Colonic mucosa (tissue), 4 donors: Measurements from ENCODE around the gene PDE9A. TPM values are rescaled to one million over a fixed set of nuclear protein-coding genes. Genes with fewer than 3 reads are reported as not detected.

ENCODE experiments used
- DNase-seq: peaks from one replicate; pipeline ENCODE4 v3.0.0-alpha.2; 2020
- H3K27ac ChIP-seq: fragments of 200-600 bp; one replicate; pipeline ENCODE4 v1.8.0; 2021
- H3K27me3 ChIP-seq: fragments of 200-600 bp; one replicate; pipeline ENCODE4 v1.8.0; 2021
- H3K36me3 ChIP-seq: fragments of 200-600 bp; one replicate; pipeline ENCODE4 v1.8.0; 2021
- H3K4me1 ChIP-seq: fragments of 200-600 bp; one replicate; pipeline ENCODE4 v1.8.0; 2021; ENCODE audit warnings: mild to moderate bottlenecking
- H3K4me3 ChIP-seq: fragments of 200-600 bp; one replicate; pipeline ENCODE4 v1.8.0; 2021
- H3K9ac ChIP-seq, 2 donors: one replicate each; pipeline ENCODE4 v1.7.0; 2013; ENCODE audit warnings: control low read depth in 2 of 2, low read depth in 2 of 2, low read length in 2 of 2
- H3K9me3 ChIP-seq: fragments of 200-600 bp; one replicate; pipeline ENCODE4 v1.8.0; 2021
- CTCF ChIP-seq: fragments of 200-600 bp; IDR thresholded peaks from one replicate; pipeline ENCODE4 v1.8.0; 2022; ENCODE audit warnings: antibody characterized with exemption, mild to moderate bottlenecking
- intact Hi-C: fragments of 100-400 bp; cut with DNase I; formaldehyde crosslinking; loops from one replicate; pipeline ENCODE4 v1.14.1; 2022
- total RNA-seq, 2 donors: library from RNA; stranded (reverse); fragmentation: NEBNext Ultra II Directional in 1 of 2; extraction: Animal tissue kit (Norgen Biotek cat#: 25700) in 1 of 2; gene quantifications; one replicate each; pipeline ENCODE4 v1.2.1, GENCODE V29; 2021
- donor health status: healthy.
- donor health status: DM: no; HTN: no; CAD: no.
- donor health status: DM: no; HTN: no; CAD: no.

The PDE9A gene
- total RNA-seq, 2 donors from 2014 or later = 37.5 to 56.0 TPM

- no peak for DNase-seq
- Histone ChIP-seq H3K27me3 (no peaks in the 10 kb centered on the region), H3K36me3 (no peaks in the 10 kb centered on the region), H3K27ac (no peak overlapping the region), H3K9me3 (no peaks in the 10 kb centered on the region), H3K4me3 (no peak overlapping the region), H3K9ac (no peak overlapping the region), H3K4me1 (no peaks in the 10 kb centered on the region)
- intact Hi-C loops = no loop called here
- no peak for TF ChIP-seq CTCF
Observed at GRCh38 chr21:42633858-42634257, 19.6 kb upstream of the PDE9A start.

GRCh38 chr21:42635848-42636519, 17.4 kb upstream of the PDE9A start:
- Histone ChIP-seq H3K27me3 (no peaks in the 10 kb centered on the region), H3K4me1 (peaks cover 7% of the 10 kb centered on the region), H3K36me3 (no peaks in the 10 kb centered on the region), H3K4me3 (no peak overlapping the region), H3K27ac (no peak overlapping the region), H3K9ac (no peak overlapping the region), H3K9me3 (no peaks in the 10 kb centered on the region)
- DNase-seq = no peak
- TF ChIP-seq CTCF = no peak
- intact Hi-C loops = no loop called here

- Histone ChIP-seq H3K9me3 (no peaks in the 10 kb centered on the region), H3K9ac (no peak overlapping the region), H3K4me1 (peaks cover 7% of the 10 kb centered on the region), H3K27ac (no peak overlapping the region), H3K4me3 (no peak overlapping the region), H3K27me3 (no peaks in the 10 kb centered on the region), H3K36me3 (no peaks in the 10 kb centered on the region)
- intact Hi-C loops = no loop called here
- no peak for TF ChIP-seq CTCF
- no peak for DNase-seq
Observed at GRCh38 chr21:42636520-42637266, 16.7 kb upstream of the PDE9A start.

- Histone ChIP-seq H3K4me1 (peaks cover 7% of the 10 kb centered on the region), H3K9me3 (no peaks in the 10 kb centered on the region), H3K27me3 (no peaks in the 10 kb centered on the region), H3K36me3 (no peaks in the 10 kb centered on the region), H3K4me3 (no peak overlapping the region), H3K9ac (no peak overlapping the region), H3K27ac (no peak overlapping the region)
- DNase-seq = no peak
- no peak for TF ChIP-seq CTCF
- intact Hi-C loops = no loop called here
Observed at GRCh38 chr21:42637267-42638041, 16.0 kb upstream of the PDE9A start.

- Histone ChIP-seq H3K9me3 (no peaks in the 10 kb centered on the region), H3K27ac (no peak overlapping the region), H3K4me3 (no peak overlapping the region), H3K4me1 (peaks cover 7% of the 10 kb centered on the region), H3K27me3 (no peaks in the 10 kb centered on the region), H3K9ac (no peak overlapping the region), H3K36me3 (no peaks in the 10 kb centered on the region)
- no peak for TF ChIP-seq CTCF
- DNase-seq = no peak
- intact Hi-C loops = no loop called here
Observed at GRCh38 chr21:42638266-42638863, 15.1 kb upstream of the PDE9A start.
